VCaP (cell line): ENCODE data around the gene CELSR2.
"Not testable (repeated sequence)": the region's sequence is repeated elsewhere in the genome, so short reads cannot be mapped to it uniquely, and the experiment has no call there.

Experiments used
- H3K27ac ChIP-seq: fragments of 450-650 bp; 2 replicates; pipeline ENCODE4 v1.5.1; 2017
- TF ChIP-seq, protein P1 (sequence below): fragments of 450-650 bp; conservative IDR thresholded peaks from 2 replicates; pipeline ENCODE4 v1.5.1; 2017; ENCODE audit warnings: mild to moderate bottlenecking, moderate library complexity

CELSR2 gene

DNA sequence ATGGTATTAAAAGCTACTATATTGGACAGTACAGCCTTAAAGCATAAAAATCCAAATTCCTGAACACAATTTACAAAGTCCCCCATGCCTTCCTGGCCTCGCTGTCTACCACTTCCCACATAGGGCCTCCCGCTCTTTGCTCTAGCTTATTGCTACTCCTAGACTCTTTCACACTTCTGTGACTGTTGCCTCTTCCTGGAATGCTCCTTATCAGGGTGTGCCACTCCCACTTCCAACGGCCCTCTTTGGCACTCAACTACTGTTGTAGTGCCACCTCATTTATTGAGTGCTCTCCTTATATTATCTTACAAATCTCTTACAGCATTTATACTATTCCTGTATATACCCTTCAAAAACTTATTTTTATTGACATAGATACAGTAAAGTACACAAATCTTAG lies 30.8 kb upstream of the CELSR2 start:
- TF ChIP-seq, protein P1, sequence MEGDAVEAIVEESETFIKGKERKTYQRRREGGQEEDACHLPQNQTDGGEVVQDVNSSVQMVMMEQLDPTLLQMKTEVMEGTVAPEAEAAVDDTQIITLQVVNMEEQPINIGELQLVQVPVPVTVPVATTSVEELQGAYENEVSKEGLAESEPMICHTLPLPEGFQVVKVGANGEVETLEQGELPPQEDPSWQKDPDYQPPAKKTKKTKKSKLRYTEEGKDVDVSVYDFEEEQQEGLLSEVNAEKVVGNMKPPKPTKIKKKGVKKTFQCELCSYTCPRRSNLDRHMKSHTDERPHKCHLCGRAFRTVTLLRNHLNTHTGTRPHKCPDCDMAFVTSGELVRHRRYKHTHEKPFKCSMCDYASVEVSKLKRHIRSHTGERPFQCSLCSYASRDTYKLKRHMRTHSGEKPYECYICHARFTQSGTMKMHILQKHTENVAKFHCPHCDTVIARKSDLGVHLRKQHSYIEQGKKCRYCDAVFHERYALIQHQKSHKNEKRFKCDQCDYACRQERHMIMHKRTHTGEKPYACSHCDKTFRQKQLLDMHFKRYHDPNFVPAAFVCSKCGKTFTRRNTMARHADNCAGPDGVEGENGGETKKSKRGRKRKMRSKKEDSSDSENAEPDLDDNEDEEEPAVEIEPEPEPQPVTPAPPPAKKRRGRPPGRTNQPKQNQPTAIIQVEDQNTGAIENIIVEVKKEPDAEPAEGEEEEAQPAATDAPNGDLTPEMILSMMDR = no peak
- H3K27ac ChIP-seq = no peak overlapping the region

- H3K27ac ChIP-seq = not testable (repeated sequence)
Observed at GRCh38 chr1:109221201-109221600, 28.1 kb upstream of the CELSR2 start.

DNA sequence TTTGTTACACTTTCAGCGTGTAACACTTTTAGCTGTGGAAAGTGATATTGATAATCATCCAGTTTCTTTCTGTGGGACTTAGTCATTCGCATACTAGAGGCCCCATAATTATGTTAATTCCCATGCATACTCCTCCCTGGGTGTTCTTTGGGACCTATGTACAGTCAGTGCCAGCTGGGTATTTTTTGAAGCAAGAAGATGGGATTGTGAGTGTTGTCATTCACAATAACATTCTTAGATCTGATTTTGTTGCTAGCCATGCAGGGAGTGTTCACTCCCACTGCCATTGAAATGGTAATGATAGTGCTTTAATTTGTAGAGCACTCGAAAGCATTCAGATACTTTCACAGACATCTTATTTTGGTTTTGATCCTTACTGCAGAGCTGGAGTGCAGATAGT lies 24.0 kb upstream of the CELSR2 start:
- no peak overlapping the region for H3K27ac ChIP-seq
- TF ChIP-seq, protein P1 = no peak

DNA sequence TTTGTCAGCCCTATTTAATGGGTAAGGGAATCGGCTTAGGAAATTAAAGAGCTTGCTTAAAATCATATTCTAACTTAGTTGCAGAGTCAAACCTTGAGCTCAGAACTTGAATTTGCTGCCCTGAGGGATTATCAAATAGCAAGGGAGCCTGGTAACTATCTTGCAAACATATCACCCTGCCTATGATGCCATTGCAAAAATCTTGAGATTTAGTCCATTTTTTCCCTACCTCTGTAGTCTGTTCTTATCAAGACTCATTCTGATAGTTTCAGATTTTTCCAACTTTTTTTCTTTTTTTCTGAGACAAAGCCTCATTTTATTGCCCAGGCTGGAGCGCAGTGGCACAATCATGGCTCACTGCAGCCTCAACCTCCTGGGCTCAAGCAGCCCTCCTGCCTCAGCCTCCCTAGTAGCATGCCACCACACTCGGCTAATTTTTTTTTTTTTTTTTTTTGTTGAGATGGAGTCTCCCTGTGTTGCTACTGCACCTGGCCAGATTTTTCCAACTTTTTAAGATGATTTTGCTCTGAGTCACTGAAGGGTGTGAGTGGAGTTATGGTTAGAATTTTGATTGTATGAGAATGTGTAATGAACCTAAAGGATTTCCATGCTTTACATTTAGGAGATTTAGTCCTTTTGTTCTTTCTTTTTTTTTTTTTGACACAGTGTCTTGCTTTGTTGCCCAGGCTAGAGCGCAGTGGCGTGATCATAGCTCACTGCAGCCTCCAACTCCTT lies 23.5 kb upstream of the CELSR2 start:
- H3K27ac ChIP-seq = no peak overlapping the region
- TF ChIP-seq, protein P1 = no peak

- no peak overlapping the region for H3K27ac ChIP-seq
- TF ChIP-seq, protein P1 = no peak
Observed at GRCh38 chr1:109228167-109228566, 21.2 kb upstream of the CELSR2 start.

GRCh38 chr1:109229531-109230127 lies 19.7 kb upstream of the CELSR2 start:
- TF ChIP-seq, protein P1 = no peak
- no peak overlapping the region for H3K27ac ChIP-seq

DNA sequence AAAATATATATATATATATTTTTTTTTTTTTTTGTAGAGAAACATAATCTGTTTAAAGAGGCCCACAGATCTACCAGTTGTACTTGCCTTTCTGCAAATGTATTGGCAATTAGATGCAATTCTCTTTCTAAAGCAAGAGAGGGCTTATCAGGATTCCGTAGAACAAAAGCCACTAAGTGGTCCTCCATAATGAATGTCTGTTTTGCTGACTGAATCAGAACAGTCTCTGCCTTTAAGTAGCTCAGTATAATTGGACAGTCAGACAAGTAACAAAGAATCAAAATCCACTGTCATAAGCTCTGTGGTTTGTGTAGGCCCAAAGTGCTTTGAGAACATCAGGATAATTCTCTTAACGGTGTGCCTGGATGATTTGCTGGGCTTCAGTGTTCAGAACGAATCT lies 18.3 kb upstream of the CELSR2 start:
- H3K27ac ChIP-seq = no peak overlapping the region
- TF ChIP-seq, protein P1 = no peak

GRCh38 chr1:109235137-109235536 lies 14.2 kb upstream of the CELSR2 start:
- TF ChIP-seq, protein P1 = no peak
- H3K27ac ChIP-seq = no peak overlapping the region
